Measurements from ENCODE around the gene KIAA1958. TPM values are rescaled to one million over a fixed set of nuclear protein-coding genes. Genes with fewer than 3 reads are reported as not detected.

The KIAA1958 gene, protein sequence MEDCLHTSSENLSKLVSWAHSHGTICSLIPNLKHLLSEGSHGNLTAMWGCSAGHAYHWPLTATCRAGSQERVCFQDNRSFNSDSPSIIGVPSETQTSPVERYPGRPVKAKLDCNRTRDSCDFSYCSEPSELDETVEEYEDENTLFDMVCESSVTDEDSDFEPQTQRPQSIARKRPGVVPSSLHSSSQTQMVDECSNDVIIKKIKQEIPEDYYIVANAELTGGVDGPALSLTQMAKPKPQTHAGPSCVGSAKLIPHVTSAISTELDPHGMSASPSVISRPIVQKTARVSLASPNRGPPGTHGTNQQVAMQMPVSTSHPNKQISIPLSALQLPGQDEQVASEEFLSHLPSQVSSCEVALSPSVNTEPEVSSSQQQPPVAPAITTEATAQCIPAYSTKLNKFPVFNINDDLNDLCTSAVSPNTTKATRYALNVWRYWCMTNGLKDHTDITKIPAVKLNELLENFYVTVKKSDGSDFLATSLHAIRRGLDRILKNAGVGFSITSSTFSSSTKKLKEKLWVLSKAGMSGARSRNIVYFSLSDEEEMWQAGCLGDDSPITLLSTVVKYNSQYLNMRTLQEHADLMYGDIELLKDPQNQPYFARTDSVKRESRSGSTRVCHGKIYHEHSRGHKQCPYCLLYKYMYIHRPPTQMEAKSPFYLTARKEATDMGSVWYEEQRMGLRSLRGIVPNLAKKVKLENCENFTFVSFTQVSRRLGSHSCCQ
- 2.3 TPM for total RNA-seq (2013)
- polyA plus RNA-seq (1 to 10 TPM; 1.9 to 4.2 (median 1.9) TPM), polyA minus RNA-seq (4.6 and 5.5 TPM in 2 replicates), total RNA-seq (4.6 to 34.0 (median 11.9) reads per million in 11 experiments)

DNA sequence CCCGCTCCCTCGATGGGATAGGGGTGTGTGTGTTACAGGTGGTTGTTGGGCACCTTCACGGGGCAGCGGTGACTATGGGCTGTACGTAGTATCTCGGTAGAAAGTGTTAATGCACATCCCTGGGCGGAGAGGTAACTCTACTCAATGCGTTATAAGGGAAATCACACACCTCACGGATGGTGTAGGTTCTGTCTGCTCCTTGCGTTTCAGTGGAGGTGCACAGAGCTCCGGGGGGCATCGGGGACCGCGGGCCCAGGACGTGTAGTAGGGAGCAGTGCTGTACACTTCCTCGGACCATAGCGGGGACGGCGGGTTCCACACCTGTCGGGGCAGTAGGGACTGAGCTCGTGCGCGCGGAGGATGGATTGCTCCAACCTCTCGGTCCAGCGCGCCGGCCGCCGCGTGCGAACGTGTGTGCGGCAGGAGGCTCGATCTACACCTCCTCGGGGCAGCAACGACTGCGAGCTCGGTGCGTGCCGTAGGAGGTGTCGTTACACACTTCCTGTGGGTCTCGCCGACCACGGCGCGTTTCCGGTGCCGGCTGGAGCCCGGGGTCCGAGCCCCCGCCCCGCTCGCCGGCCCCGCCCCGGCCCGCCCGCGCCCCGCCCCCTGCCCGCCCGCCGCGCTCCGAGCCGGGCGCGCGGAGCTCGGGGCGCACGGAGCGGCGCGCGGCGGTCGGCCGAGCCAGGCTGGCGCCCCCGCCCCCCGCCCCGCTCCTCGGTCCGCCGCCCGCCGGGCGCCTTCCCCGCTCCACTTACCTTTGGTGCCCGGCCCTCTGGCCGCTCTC lies at the start of gene KIAA1958:
TSS of gene KIAA1958 (plus strand) at position 607 of the 787 bp plus-strand sequence. CDS start 87,254 bp downstream, outside the sequence.
- Mint-ChIP-seq H3K36me3 (peaks cover 0 to 2% of the 10 kb centered on the region in 2 donors), H3K27me3 (ENCODE audit: low read depth in 3 of 3) (peaks cover 4 to 12% (median 5%) of the 10 kb centered on the region in 3 donors), H3K27ac (peak within 1 kb of the TSS; percentile 60 to 86 (median 70)), H3K9me3 (peaks cover 0 to 2% (median 0%) of the 10 kb centered on the region in 7 donors), H3K4me3 (peak within 1 kb of the TSS; percentile 98 to 99), H3K4me1 (peaks cover 29% of the 10 kb centered on the region)
- Histone ChIP-seq H3K36me3 (replicated peaks in 1 of 2; ENCODE audit: control insufficient read depth in 1 of 2, insufficient read depth in 2 of 2, low read length in 2 of 2) (no peaks in the 10 kb centered on the region), H3K9ac (ENCODE audit: insufficient read depth, low read length, poor library complexity, severe bottlenecking) (peak within 1 kb of the TSS; percentile 79), H4K20me1 (ENCODE audit: insufficient read depth, low read length) (no peaks in the 10 kb centered on the region), H3K27ac (ENCODE audit: low read depth in 1 of 2, low read length in 2 of 2) (peak within 1 kb of the TSS; percentile 35 to 76), H2AFZ (ENCODE audit: insufficient read depth, low read depth, low read length, poor library complexity, severe bottlenecking) (peak within 1 kb of the TSS; percentile 86), H3K4me1 (ENCODE audit: control insufficient read depth in 1 of 2, insufficient read depth in 2 of 2, low read length in 2 of 2) (peaks cover 11 to 17% of the 10 kb centered on the region in 2 donors), H3K4me2 (replicated peaks; ENCODE audit: extremely low read depth, low read length, poor library complexity, severe bottlenecking) (peak within 1 kb of the TSS; percentile 91), H3K79me2 (ENCODE audit: insufficient read depth, low read length) (peaks cover 39% of the 10 kb centered on the region), H3K4me3 (replicated peaks in 1 of 3; ENCODE audit: low read depth in 2 of 3, low read length in 3 of 3) (peak within 1 kb of the TSS; percentile 76 to 82 (median 78)), H3K27me3 (ENCODE audit: control insufficient read depth in 2 of 2, insufficient read depth in 2 of 2, low read length in 2 of 2) (no peaks in the 10 kb centered on the region), H3K9me3 (replicated peaks in 1 of 2; ENCODE audit: control insufficient read depth in 1 of 2, insufficient read depth in 1 of 2, low read length in 2 of 2) (no peaks in the 10 kb centered on the region)
- peak; percentile 64 to 74 (median 65) for DNase-seq
- 2% methylated on average over 86 of the region's 93 CpGs for WGBS (ENCODE audit: insufficient coverage)
- intact Hi-C loops (cut with micrococcal nuclease) = no loop called here
- TF ChIP-seq, protein P1, sequence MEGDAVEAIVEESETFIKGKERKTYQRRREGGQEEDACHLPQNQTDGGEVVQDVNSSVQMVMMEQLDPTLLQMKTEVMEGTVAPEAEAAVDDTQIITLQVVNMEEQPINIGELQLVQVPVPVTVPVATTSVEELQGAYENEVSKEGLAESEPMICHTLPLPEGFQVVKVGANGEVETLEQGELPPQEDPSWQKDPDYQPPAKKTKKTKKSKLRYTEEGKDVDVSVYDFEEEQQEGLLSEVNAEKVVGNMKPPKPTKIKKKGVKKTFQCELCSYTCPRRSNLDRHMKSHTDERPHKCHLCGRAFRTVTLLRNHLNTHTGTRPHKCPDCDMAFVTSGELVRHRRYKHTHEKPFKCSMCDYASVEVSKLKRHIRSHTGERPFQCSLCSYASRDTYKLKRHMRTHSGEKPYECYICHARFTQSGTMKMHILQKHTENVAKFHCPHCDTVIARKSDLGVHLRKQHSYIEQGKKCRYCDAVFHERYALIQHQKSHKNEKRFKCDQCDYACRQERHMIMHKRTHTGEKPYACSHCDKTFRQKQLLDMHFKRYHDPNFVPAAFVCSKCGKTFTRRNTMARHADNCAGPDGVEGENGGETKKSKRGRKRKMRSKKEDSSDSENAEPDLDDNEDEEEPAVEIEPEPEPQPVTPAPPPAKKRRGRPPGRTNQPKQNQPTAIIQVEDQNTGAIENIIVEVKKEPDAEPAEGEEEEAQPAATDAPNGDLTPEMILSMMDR (IDR thresholded peaks at IDR 0.05) = no peak

DNA sequence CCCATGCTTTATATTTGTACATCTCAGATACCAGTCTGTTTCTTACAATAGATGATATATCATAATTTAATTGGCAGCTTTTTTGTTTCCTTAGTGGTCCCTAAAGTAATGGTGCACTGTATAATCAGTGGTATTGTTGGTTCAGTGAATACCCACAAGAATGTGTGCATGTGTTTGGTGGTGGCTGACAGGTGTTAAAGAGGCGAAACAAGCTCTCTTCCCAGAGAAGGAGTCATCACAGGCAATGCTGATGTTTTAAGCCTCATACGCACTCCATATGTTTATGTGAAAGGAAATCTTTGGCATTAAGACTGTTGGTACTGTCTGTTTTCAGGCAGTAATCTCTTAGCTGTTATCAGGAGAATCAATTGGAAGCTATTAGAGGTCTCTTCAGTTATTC lies 49.2 kb upstream of the KIAA1958 start:
- H3K9ac ChIP-seq (ENCODE audit: insufficient read depth, low read length, poor library complexity, severe bottlenecking) = no peak overlapping the region
- no peak overlapping the region for H3K4me3 Mint-ChIP-seq
- TF ChIP-seq, protein P1 (IDR thresholded peaks at IDR 0.05) = no peak
- no peak overlapping the region for H3K4me2 ChIP-seq (replicated peaks; ENCODE audit: extremely low read depth, low read length, poor library complexity, severe bottlenecking)
- H3K27ac ChIP-seq (ENCODE audit: low read depth in 1 of 2, low read length in 2 of 2) = no peak overlapping the region
- H4K20me1 ChIP-seq (ENCODE audit: insufficient read depth, low read length) = no peaks in the 10 kb centered on the region
- no peaks in the 10 kb centered on the region for H3K9me3 ChIP-seq (replicated peaks in 1 of 2; ENCODE audit: control insufficient read depth in 1 of 2, insufficient read depth in 1 of 2, low read length in 2 of 2)
- H3K27me3 Mint-ChIP-seq (ENCODE audit: low read depth in 3 of 3) = peaks cover 0 to 2% (median 2%) of the 10 kb centered on the region in 3 donors
- H3K36me3 ChIP-seq (replicated peaks in 1 of 2; ENCODE audit: control insufficient read depth in 1 of 2, insufficient read depth in 2 of 2, low read length in 2 of 2) = peaks cover 3 to 13% of the 10 kb centered on the region in 2 donors
- intact Hi-C loops (cut with micrococcal nuclease) = no loop called here
- H3K4me3 ChIP-seq (replicated peaks in 1 of 3; ENCODE audit: low read depth in 2 of 3, low read length in 3 of 3) = no peak overlapping the region
- peaks cover 36 to 39% of the 10 kb centered on the region in 2 donors for H3K36me3 Mint-ChIP-seq
- no peaks in the 10 kb centered on the region for H3K79me2 ChIP-seq (ENCODE audit: insufficient read depth, low read length)
- H3K4me1 ChIP-seq (ENCODE audit: control insufficient read depth in 1 of 2, insufficient read depth in 2 of 2, low read length in 2 of 2) = no peaks in the 10 kb centered on the region
- peaks cover 0 to 1% (median 0%) of the 10 kb centered on the region in 7 donors for H3K9me3 Mint-ChIP-seq
- no peak overlapping the region for H2AFZ ChIP-seq (ENCODE audit: insufficient read depth, low read depth, low read length, poor library complexity, severe bottlenecking)
- no peak overlapping the region for H3K27ac Mint-ChIP-seq
- no peak for DNase-seq
- 100% methylated on average over 1 of the region's 2 CpGs for WGBS (ENCODE audit: insufficient coverage)
- no peaks in the 10 kb centered on the region for H3K27me3 ChIP-seq (ENCODE audit: control insufficient read depth in 2 of 2, insufficient read depth in 2 of 2, low read length in 2 of 2)
- no peaks in the 10 kb centered on the region for H3K4me1 Mint-ChIP-seq

Data from CD14-positive monocyte (primary cell).